ENCODE results near the gene PLA2G2C. TPM values are rescaled to one million over a fixed set of nuclear protein-coding genes. Genes with fewer than 3 reads are reported as not detected.

Gene PLA2G2C
- total RNA-seq, 4 donors from 2014 or later = not detected

GRCh38 chr1:20153000-20153418, 33.3 kb downstream of the PLA2G2C start:
- peak overlapping the region in 3 of 4 donors; percentile 2 to 52 (median 39) for H3K27ac ChIP-seq
- ATAC-seq = peak; percentile 61 to 62
- intact Hi-C loops (cut with DNase I; ENCODE audit: low total_unique reads) = loop anchor here (1.0 to 2.0 kb wide), 5 partner anchors 28 to 235 kb away; no protein-coding TSS in a partner anchor
- H3K27me3 ChIP-seq = no peaks in the 10 kb centered on the region
- H3K36me3 ChIP-seq = no peaks in the 10 kb centered on the region
- no peak for TF ChIP-seq POLR2A (IDR thresholded peaks at IDR 0.05)
- TF ChIP-seq CTCF (IDR thresholded peaks at IDR 0.05 in 4 of 5, conservative IDR thresholded peaks at IDR 0.05 in 1 of 5) = no peak
- no peak overlapping the region for H3K4me3 ChIP-seq
- DNase-seq = peak; percentile 32
- H3K9me3 ChIP-seq = no peaks in the 10 kb centered on the region
- in situ Hi-C loops (cut with MboI; ENCODE audit: low sequenced_read_pairs in 4 of 4) = loop anchor here in 2 of 4 donors (10.0 kb wide), 1 partner anchor 238 kb away; no protein-coding TSS in a partner anchor
- H3K4me1 ChIP-seq = peaks cover 3 to 4% of the 10 kb centered on the region in 2 donors

- no peaks in the 10 kb centered on the region for H3K27me3 ChIP-seq
- H3K4me1 ChIP-seq = peaks cover 3 to 4% of the 10 kb centered on the region in 2 donors
- H3K36me3 ChIP-seq = no peaks in the 10 kb centered on the region
- H3K27ac ChIP-seq = peak overlapping the region; percentile 2 to 52 (median 36)
- peak overlapping the region in 1 of 4 donors; percentile 50 for H3K4me3 ChIP-seq
- intact Hi-C loops (cut with DNase I; ENCODE audit: low total_unique reads) = loop anchor here (1.0 to 2.0 kb wide), 5 partner anchors 28 to 234 kb away; no protein-coding TSS in a partner anchor
- DNase-seq = no peak
- ATAC-seq = peak in 1 of 2 donors; percentile 12
- H3K9me3 ChIP-seq = no peaks in the 10 kb centered on the region
- TF ChIP-seq POLR2A (IDR thresholded peaks at IDR 0.05) (no peak), CTCF (IDR thresholded peaks at IDR 0.05 in 4 of 5, conservative IDR thresholded peaks at IDR 0.05 in 1 of 5) (peak in 2 of 5 experiments; percentile 1 to 2)
- in situ Hi-C loops (cut with MboI; ENCODE audit: low sequenced_read_pairs in 4 of 4) = loop anchor here in 2 of 4 donors (10.0 kb wide), 1 partner anchor 238 kb away; no protein-coding TSS in a partner anchor
Observed at GRCh38 chr1:20152599-20152930, 33.8 kb downstream of the PLA2G2C start.

GRCh38 chr1:20151906-20152598, 34.3 kb downstream of the PLA2G2C start:
- Histone ChIP-seq H3K27ac (peak overlapping the region in 1 of 4 donors; percentile 52), H3K9me3 (no peaks in the 10 kb centered on the region), H3K4me1 (peaks cover 3 to 4% of the 10 kb centered on the region in 2 donors), H3K36me3 (no peaks in the 10 kb centered on the region), H3K27me3 (no peaks in the 10 kb centered on the region), H3K4me3 (peak overlapping the region in 3 of 4 donors; percentile 32 to 50 (median 41))
- intact Hi-C loops (cut with DNase I; ENCODE audit: low total_unique reads) (loop anchor here (1.0 to 2.0 kb wide), 5 partner anchors 27 to 234 kb away; no protein-coding TSS in a partner anchor), in situ Hi-C loops (cut with MboI; ENCODE audit: low sequenced_read_pairs in 4 of 4) (loop anchor here in 2 of 4 donors (10.0 kb wide), 1 partner anchor 237 kb away; no protein-coding TSS in a partner anchor)
- DNase-seq (peak; percentile 52 to 58), ATAC-seq (peak; percentile 81 to 82)
- peak; percentile 86 to 95 (median 92) for TF ChIP-seq CTCF (IDR thresholded peaks at IDR 0.05 in 4 of 5, conservative IDR thresholded peaks at IDR 0.05 in 1 of 5)
- TF ChIP-seq POLR2A (IDR thresholded peaks at IDR 0.05) = no peak

- H3K4me3 ChIP-seq = no peak overlapping the region
- intact Hi-C loops (cut with DNase I; ENCODE audit: low total_unique reads) = no loop called here
- TF ChIP-seq POLR2A (IDR thresholded peaks at IDR 0.05) = no peak
- no peak for TF ChIP-seq CTCF (IDR thresholded peaks at IDR 0.05 in 4 of 5, conservative IDR thresholded peaks at IDR 0.05 in 1 of 5)
- no peaks in the 10 kb centered on the region for H3K36me3 ChIP-seq
- no peak for ATAC-seq
- no peak overlapping the region for H3K27ac ChIP-seq
- H3K9me3 ChIP-seq = no peaks in the 10 kb centered on the region
- no peak for DNase-seq
- in situ Hi-C loops (cut with MboI; ENCODE audit: low sequenced_read_pairs in 4 of 4) = loop anchor here in 2 of 4 donors (10.0 kb wide), 1 partner anchor 236 kb away; no protein-coding TSS in a partner anchor
- no peaks in the 10 kb centered on the region for H3K27me3 ChIP-seq
- peaks cover 3 to 4% of the 10 kb centered on the region in 2 donors for H3K4me1 ChIP-seq
Observed at GRCh38 chr1:20150969-20151368, 35.3 kb downstream of the PLA2G2C start.

All from gastrocnemius medialis (tissue), 4 donors.